Testis (tissue), 3 donors: ENCODE data around the gene DCLK2. TPM values are rescaled to one million over a fixed set of nuclear protein-coding genes. Genes with fewer than 3 reads are reported as not detected.

ENCODE experiments used
- DNase-seq: peaks from one replicate; pipeline ENCODE4 v3.0.0-alpha.2; 2019
- H3K27ac ChIP-seq, 2 donors: fragments of 200-600 bp; sonication (generic); one replicate each; pipeline ENCODE4 v1.5.1; 2019
- H3K27me3 ChIP-seq: fragments of 200-600 bp; sonication (generic); one replicate; pipeline ENCODE4 v1.5.1; 2019
- H3K36me3 ChIP-seq: fragments of 200-600 bp; sonication (generic); one replicate; pipeline ENCODE4 v1.5.1; 2017; ENCODE audit warnings: low read depth; ENCODE audit errors: missing control alignments
- H3K4me1 ChIP-seq: fragments of 200-600 bp; sonication (generic); one replicate; pipeline ENCODE4 v1.5.1; 2019
- H3K4me3 ChIP-seq, 2 donors: fragments of 200-600 bp; sonication (generic); one replicate each; pipeline ENCODE4 v1.5.1; 2017 to 2019
- H3K9me3 ChIP-seq: fragments of 200-600 bp; sonication (generic); one replicate; pipeline ENCODE4 v1.5.1; 2017
- POLR2A ChIP-seq: fragments of 450-650 bp; IDR thresholded peaks from one replicate; pipeline ENCODE4 v1.6.1; 2017; ENCODE audit warnings: antibody characterized with exemption, mild to moderate bottlenecking, moderate library complexity
- whole genome bisulfite sequencing, 2 donors: methylation state at CpG; one replicate each; pipeline ENCODE4 v1.1.5; 2018; 5-methylcytosine and 5-hydroxymethylcytosine counted together
- intact Hi-C: fragments of 100-400 bp; cut with DNase I; formaldehyde crosslinking; loops from one replicate; pipeline ENCODE4 v1.15.1; 2023; ENCODE audit warnings: low total_unique reads
- polyA plus RNA-seq: library from polyadenylated mRNA; stranded (reverse); fragments of 350-450 nt; fragmentation: Illumina TruSeq; extraction: RNeasy Lipid Tissue Mini Kit (QIAGEN cat#74804); gene quantifications from one replicate; pipeline ENCODE4 v1.2.3, GENCODE V29; 2014; ENCODE audit warnings: low read depth, low replicate concordance; ENCODE audit not compliant: insufficient read depth
- total RNA-seq, 2 donors: library from RNA; depleted of rRNA; stranded (reverse); fragments of >200 nt; gene quantifications; one replicate each; pipeline ENCODE4 v1.2.3, GENCODE V29; 2016
- TF ChIP-seq, protein P1 (sequence below), 3 experiments: fragments of 450-650 bp in 2 of 3; fragments of 200-600 bp in 1 of 3; sonication (generic) in 1 of 3; IDR thresholded peaks; one replicate each; pipeline ENCODE4 v1.5.1; 2016 to 2019; ENCODE audit warnings: antibody characterized with exemption in 3 of 3, mild to moderate bottlenecking in 2 of 3, moderate library complexity in 1 of 3

The DCLK2 gene
- total and polyA plus RNA-seq, 3 donors from 2014 or later = 6.1 to 18.4 (median 14.8) TPM

DNA sequence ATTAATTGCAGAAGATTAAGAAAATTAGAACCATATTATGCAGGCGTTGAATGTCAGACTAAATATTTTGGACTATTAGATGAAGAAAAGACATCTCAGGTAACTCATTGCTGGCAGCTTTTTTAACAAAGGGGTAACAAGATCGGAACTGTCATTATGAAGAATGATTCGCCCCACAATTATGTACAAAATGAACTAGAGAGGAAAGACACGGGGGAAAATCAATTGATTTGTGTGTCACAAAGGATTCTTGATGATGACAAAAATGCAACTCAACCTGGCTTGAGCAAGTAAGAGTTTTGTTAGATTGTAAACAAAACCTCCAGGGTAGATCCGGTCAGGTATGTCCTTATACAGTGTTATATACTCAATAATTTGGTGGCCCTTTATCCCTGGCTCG, 12.5 kb upstream of the DCLK2 start:
- 89 to 95% methylated on average over 6 of the region's 6 CpGs for WGBS, 2 donors
- Histone ChIP-seq H3K27ac (no peak overlapping the region), H3K4me3 (no peak overlapping the region), H3K9me3 (no peaks in the 10 kb centered on the region), H3K27me3 (no peaks in the 10 kb centered on the region), H3K36me3 (no peaks in the 10 kb centered on the region), H3K4me1 (no peaks in the 10 kb centered on the region)
- intact Hi-C loops = no loop called here
- TF ChIP-seq, protein P1, sequence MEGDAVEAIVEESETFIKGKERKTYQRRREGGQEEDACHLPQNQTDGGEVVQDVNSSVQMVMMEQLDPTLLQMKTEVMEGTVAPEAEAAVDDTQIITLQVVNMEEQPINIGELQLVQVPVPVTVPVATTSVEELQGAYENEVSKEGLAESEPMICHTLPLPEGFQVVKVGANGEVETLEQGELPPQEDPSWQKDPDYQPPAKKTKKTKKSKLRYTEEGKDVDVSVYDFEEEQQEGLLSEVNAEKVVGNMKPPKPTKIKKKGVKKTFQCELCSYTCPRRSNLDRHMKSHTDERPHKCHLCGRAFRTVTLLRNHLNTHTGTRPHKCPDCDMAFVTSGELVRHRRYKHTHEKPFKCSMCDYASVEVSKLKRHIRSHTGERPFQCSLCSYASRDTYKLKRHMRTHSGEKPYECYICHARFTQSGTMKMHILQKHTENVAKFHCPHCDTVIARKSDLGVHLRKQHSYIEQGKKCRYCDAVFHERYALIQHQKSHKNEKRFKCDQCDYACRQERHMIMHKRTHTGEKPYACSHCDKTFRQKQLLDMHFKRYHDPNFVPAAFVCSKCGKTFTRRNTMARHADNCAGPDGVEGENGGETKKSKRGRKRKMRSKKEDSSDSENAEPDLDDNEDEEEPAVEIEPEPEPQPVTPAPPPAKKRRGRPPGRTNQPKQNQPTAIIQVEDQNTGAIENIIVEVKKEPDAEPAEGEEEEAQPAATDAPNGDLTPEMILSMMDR (IDR thresholded peaks at IDR 0.05) = no peak
- TF ChIP-seq POLR2A = no peak
- DNase-seq = no peak

DNA sequence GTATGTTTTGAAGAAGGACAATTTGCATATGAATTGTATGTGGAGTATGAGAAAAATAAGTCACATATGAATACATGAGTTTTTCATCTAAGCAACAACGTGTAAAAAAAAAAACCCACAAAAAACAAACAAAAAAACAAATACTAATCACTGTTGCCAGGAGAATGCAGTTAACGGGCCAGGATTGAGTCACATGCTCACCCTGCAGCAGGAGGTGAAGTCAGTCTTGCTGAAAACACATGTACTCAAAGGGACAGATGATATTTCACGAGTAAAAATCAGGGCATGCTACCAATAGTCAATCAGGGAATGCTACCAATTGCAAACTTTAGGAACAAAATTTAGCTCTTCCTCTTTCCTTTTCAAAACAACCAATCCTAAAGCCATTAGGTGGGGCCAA, 10.4 kb upstream of the DCLK2 start:
- Histone ChIP-seq H3K27me3 (no peaks in the 10 kb centered on the region), H3K36me3 (no peaks in the 10 kb centered on the region), H3K4me3 (no peak overlapping the region), H3K9me3 (no peaks in the 10 kb centered on the region), H3K4me1 (no peaks in the 10 kb centered on the region), H3K27ac (no peak overlapping the region)
- DNase-seq = no peak
- TF ChIP-seq, protein P1 (IDR thresholded peaks at IDR 0.05) = no peak
- no peak for TF ChIP-seq POLR2A
- intact Hi-C loops = no loop called here
- 65 to 68% methylated on average over 3 of the region's 3 CpGs for WGBS, 2 donors

DNA sequence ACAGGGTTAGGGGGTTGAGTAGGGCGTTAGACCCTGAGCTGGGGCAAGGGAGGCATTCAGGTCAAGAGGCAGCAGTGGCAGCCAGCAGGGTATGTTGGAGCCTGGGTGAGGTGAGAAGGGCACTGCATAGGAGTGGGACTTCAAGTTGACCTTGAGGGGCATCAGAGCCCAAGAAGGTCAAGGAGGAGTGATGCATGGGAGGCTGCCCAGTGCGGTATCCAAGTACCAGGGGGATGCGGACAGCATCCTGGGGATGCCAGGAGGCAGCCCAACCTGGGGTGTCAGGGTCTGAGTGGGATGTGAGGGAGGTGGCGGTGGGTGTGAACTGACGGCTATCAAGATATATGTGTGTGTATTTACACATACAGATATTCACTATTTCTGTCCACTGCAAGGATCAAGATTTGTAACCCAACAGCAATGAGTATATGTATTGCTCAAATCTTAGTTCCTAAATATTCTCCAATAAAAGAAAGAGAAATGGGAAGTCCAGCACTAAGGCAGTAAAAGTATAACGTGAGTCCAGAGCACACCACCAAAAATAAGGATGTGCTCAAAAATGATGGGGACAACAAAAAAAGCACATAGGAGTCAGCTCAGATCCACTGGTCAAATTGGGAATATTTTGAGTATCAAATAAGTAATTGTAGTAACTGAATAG, 9.8 kb upstream of the DCLK2 start:
- H3K4me1 ChIP-seq = no peaks in the 10 kb centered on the region
- DNase-seq = no peak
- H3K4me3 ChIP-seq = no peak overlapping the region
- TF ChIP-seq POLR2A = no peak
- TF ChIP-seq, protein P1 (IDR thresholded peaks at IDR 0.05) = no peak
- intact Hi-C loops = no loop called here
- no peaks in the 10 kb centered on the region for H3K27me3 ChIP-seq
- WGBS, 2 donors = 92 to 96% methylated on average over 6 of the region's 6 CpGs
- no peaks in the 10 kb centered on the region for H3K9me3 ChIP-seq
- no peak overlapping the region for H3K27ac ChIP-seq
- H3K36me3 ChIP-seq = no peaks in the 10 kb centered on the region

DNA sequence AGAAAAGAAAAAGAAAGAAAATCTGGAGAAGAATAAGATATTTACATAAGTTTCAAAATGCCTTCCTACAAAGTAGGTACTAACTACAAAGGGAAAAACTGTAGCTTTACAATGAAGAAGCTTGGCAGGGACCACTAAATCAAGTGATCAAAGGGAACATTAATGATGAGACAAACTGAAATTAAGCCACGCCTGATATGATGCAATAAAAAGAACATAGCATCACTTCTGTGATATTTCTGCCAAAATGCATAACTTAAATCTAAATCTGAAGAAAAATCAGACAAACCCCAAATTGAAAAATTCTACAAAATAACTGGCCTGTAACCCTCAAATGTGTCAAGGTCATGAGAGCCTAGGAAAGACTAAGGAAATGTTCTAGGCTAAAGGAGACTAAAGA, 8.9 kb upstream of the DCLK2 start:
- TF ChIP-seq POLR2A = no peak
- TF ChIP-seq, protein P1 (IDR thresholded peaks at IDR 0.05) = no peak
- Histone ChIP-seq H3K27me3 (no peaks in the 10 kb centered on the region), H3K4me1 (no peaks in the 10 kb centered on the region), H3K27ac (no peak overlapping the region), H3K9me3 (no peaks in the 10 kb centered on the region), H3K4me3 (no peak overlapping the region), H3K36me3 (no peaks in the 10 kb centered on the region)
- 65 to 86% methylated on average over 1 of the region's 1 CpG for WGBS, 2 donors
- DNase-seq = no peak
- intact Hi-C loops = no loop called here
